ENCODE measurements around the gene ZMAT5. TPM values are rescaled to one million over a fixed set of nuclear protein-coding genes. Genes with fewer than 3 reads are reported as not detected.

Gene ZMAT5
- total RNA-seq, 4 donors from 2014 or later = 13.3 to 33.8 (median 23.1) TPM

- peaks cover 0 to 7% (median 4%) of the 10 kb centered on the region in 4 donors for H3K4me1 ChIP-seq
- 63% methylated on average over 8 of the region's 8 CpGs for WGBS
- H3K27ac ChIP-seq (replicated peaks in 1 of 4) = no peak overlapping the region
- no peaks in the 10 kb centered on the region for H3K36me3 ChIP-seq
- intact Hi-C loops (cut with DNase I) = no loop called here
- H3K4me3 ChIP-seq = no peak overlapping the region
- no peak for DNase-seq (ENCODE audit: extremely low spot score)
- no peaks in the 10 kb centered on the region for H3K9me3 ChIP-seq
- peaks cover 0 to 94% (median 2%) of the 10 kb centered on the region in 4 donors for H3K27me3 ChIP-seq
- TF ChIP-seq, protein P1, sequence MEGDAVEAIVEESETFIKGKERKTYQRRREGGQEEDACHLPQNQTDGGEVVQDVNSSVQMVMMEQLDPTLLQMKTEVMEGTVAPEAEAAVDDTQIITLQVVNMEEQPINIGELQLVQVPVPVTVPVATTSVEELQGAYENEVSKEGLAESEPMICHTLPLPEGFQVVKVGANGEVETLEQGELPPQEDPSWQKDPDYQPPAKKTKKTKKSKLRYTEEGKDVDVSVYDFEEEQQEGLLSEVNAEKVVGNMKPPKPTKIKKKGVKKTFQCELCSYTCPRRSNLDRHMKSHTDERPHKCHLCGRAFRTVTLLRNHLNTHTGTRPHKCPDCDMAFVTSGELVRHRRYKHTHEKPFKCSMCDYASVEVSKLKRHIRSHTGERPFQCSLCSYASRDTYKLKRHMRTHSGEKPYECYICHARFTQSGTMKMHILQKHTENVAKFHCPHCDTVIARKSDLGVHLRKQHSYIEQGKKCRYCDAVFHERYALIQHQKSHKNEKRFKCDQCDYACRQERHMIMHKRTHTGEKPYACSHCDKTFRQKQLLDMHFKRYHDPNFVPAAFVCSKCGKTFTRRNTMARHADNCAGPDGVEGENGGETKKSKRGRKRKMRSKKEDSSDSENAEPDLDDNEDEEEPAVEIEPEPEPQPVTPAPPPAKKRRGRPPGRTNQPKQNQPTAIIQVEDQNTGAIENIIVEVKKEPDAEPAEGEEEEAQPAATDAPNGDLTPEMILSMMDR (IDR thresholded peaks at IDR 0.05) = no peak
- TF ChIP-seq POLR2AphosphoS5 (IDR thresholded peaks at IDR 0.05) (no peak), EP300 (IDR thresholded peaks at IDR 0.05) (no peak), POLR2A (IDR thresholded peaks at IDR 0.05; ENCODE audit: low read depth) (no peak)
These were observed 53.6 kb downstream of the ZMAT5 start for GRCh38 chr22:29713156-29713727.

DNA sequence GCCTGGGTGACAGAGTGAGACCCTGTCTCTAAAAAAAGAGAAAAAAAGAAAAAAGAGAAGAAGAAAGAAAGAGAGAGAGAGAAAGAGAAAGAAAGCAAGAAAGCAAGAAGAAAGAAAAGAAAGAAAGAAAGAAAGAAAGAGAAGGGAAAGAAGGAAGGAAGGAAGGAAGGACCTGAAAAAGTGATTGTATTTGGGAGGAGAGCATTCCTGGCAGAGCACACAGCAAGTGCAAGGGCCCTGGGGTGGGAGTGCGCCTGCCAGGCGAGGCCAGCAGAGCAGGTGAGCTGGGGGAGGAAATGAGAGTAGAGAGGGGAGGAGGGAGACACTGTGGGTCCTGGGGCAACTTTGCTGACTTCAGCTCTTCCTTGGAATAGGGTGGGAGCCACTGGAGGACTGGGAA lies 54.7 kb downstream of the ZMAT5 start:
- Histone ChIP-seq H3K4me3 (no peak overlapping the region), H3K27ac (replicated peaks in 1 of 4) (no peak overlapping the region), H3K9me3 (no peaks in the 10 kb centered on the region), H3K36me3 (no peaks in the 10 kb centered on the region), H3K4me1 (peaks cover 2 to 7% (median 4%) of the 10 kb centered on the region in 4 donors), H3K27me3 (peaks cover 0 to 94% (median 2%) of the 10 kb centered on the region in 4 donors)
- intact Hi-C loops (cut with DNase I) = no loop called here
- 81% methylated on average over 2 of the region's 2 CpGs for WGBS
- no peak for DNase-seq (ENCODE audit: extremely low spot score)
- TF ChIP-seq, protein P1 (IDR thresholded peaks at IDR 0.05) = no peak
- TF ChIP-seq POLR2AphosphoS5 (IDR thresholded peaks at IDR 0.05) (no peak), EP300 (IDR thresholded peaks at IDR 0.05) (no peak), POLR2A (IDR thresholded peaks at IDR 0.05; ENCODE audit: low read depth) (no peak)

DNA sequence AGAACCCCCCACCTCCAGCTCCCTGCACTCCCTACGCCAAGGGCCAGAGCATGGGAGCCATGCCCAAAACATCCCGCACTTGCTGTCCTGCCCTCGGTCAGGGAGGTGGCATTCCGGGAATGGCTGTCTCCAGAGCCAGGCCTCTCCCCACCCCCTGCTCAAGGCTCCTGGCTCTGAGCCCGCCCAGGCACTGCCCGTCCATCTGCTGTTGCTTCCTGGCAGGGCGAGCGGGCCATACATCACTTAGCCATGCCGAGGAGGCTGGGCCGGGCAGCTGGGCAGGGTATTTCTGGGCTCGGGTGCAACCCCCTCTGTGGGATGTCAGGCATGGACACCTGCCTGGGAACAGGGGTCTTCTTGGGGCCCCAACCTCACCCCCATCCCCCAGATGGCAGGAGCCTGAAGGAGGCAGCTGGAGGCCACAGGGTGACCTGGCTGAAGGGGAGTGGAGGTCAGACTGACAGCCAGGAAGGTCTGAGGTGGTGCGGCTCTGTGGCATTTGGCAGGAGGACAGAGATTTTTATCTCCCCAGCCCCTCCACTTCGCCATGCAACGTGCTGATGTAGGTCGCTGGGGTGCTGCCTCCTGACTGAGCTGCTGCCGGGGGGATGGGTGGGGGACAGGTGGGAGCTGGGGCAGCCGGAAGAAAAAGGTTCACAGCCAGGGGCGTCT lies 55.7 kb downstream of the ZMAT5 start:
- WGBS = 67% methylated on average over 2 of the region's 18 CpGs

DNA sequence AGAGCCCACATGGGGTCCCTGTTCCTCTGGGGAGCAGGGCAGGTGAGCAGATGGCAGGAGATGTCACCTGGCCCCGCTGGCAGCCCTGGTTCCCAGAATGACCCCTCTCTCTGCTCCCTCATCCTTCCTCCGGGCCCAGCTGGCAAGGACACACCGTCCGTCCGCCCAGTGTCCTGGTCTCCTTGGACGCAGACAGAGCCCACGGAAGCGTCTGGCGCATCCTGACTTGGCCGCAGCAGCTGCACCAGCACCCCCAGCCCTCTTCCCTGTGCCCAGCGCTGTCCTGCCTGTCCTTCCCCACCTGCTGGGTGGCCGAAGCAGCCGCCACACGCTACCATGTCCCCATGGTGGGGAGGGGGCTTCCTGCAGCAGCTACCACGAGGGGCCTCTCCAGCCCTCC lies 56.6 kb downstream of the ZMAT5 start:
- WGBS = 92% methylated on average over 14 of the region's 15 CpGs
- Histone ChIP-seq H3K27me3 (peaks cover 0 to 96% (median 2%) of the 10 kb centered on the region in 4 donors), H3K27ac (replicated peaks in 1 of 4) (no peak overlapping the region), H3K4me1 (peaks cover 2 to 16% (median 15%) of the 10 kb centered on the region in 4 donors), H3K9me3 (no peaks in the 10 kb centered on the region), H3K4me3 (no peak overlapping the region), H3K36me3 (no peaks in the 10 kb centered on the region)
- no peak for TF ChIP-seq EP300 (IDR thresholded peaks at IDR 0.05)
- no peak for TF ChIP-seq POLR2AphosphoS5 (IDR thresholded peaks at IDR 0.05)
- TF ChIP-seq, protein P1 (IDR thresholded peaks at IDR 0.05) = no peak
- intact Hi-C loops (cut with DNase I) = no loop called here
- DNase-seq (ENCODE audit: extremely low spot score) = no peak

More for the DNA sequence above, 55.7 kb downstream of the ZMAT5 start:
- TF ChIP-seq EP300 (IDR thresholded peaks at IDR 0.05) = no peak
- no peak for TF ChIP-seq POLR2AphosphoS5 (IDR thresholded peaks at IDR 0.05)
- no peak for TF ChIP-seq POLR2A (IDR thresholded peaks at IDR 0.05; ENCODE audit: low read depth)
- TF ChIP-seq, protein P1 (IDR thresholded peaks at IDR 0.05) = no peak
- Histone ChIP-seq H3K4me1 (peaks cover 2 to 13% (median 10%) of the 10 kb centered on the region in 4 donors), H3K27me3 (peaks cover 0 to 96% (median 2%) of the 10 kb centered on the region in 4 donors), H3K9me3 (no peaks in the 10 kb centered on the region), H3K27ac (replicated peaks in 1 of 4) (no peak overlapping the region), H3K36me3 (no peaks in the 10 kb centered on the region), H3K4me3 (no peak overlapping the region)
- DNase-seq (ENCODE audit: extremely low spot score) = no peak
- intact Hi-C loops (cut with DNase I) = no loop called here

Measured in esophagus muscularis mucosa (tissue), 4 donors.